H9 (cell line): ENCODE data around the gene CETN1. TPM values are rescaled to one million over a fixed set of nuclear protein-coding genes. Genes with fewer than 3 reads are reported as not detected.

Experiments used
- DNase-seq: peaks from one replicate; pipeline ENCODE4 v3.0.0-alpha.2; 2017
- H2AFZ ChIP-seq: one replicate; pipeline ENCODE4 v1.6.1; 2013; ENCODE audit warnings: mild to moderate bottlenecking, low read length, control low read depth, moderate library complexity
- H2AK5ac ChIP-seq: 2 replicates; pipeline ENCODE4 v1.6.1; 2013; ENCODE audit warnings: low read length, control low read depth, mixed read lengths; ENCODE audit not compliant: insufficient read length
- H2BK120ac ChIP-seq: one replicate; pipeline ENCODE4 v1.6.1; 2013; ENCODE audit warnings: low read depth, mild to moderate bottlenecking, low read length, control low read depth, inconsistent platforms; ENCODE audit not compliant: poor library complexity, severe bottlenecking
- H2BK12ac ChIP-seq: 2 replicates; pipeline ENCODE4 v1.6.1; 2013; ENCODE audit warnings: low read length, control low read depth, mixed read lengths, low read depth; ENCODE audit not compliant: insufficient read length
- H2BK15ac ChIP-seq: 2 replicates; pipeline ENCODE4 v1.6.1; 2013; ENCODE audit warnings: low read depth, low read length, control low read depth
- H2BK20ac ChIP-seq: one replicate; pipeline ENCODE4 v1.6.1; 2013; ENCODE audit warnings: low read depth, mild to moderate bottlenecking, low read length, control low read depth, inconsistent platforms; ENCODE audit not compliant: poor library complexity, severe bottlenecking
- H2BK5ac ChIP-seq: 2 replicates; pipeline ENCODE4 v1.6.1; 2013; ENCODE audit warnings: low read length, control low read depth, mixed read lengths; ENCODE audit not compliant: insufficient read length
- H3K14ac ChIP-seq: 2 replicates; pipeline ENCODE4 v1.6.1; 2013; ENCODE audit warnings: low read length, control low read depth; ENCODE audit not compliant: insufficient read depth
- H3K18ac ChIP-seq: 2 replicates; pipeline ENCODE4 v1.6.1; 2013; ENCODE audit warnings: low read depth, mild to moderate bottlenecking, mixed read lengths, low read length, control low read depth; ENCODE audit not compliant: insufficient read length
- H3K23ac ChIP-seq: 2 replicates; pipeline ENCODE4 v1.6.1; 2013; ENCODE audit warnings: low read length, control low read depth, mixed read lengths, low read depth; ENCODE audit not compliant: insufficient read length
- H3K23me2 ChIP-seq: 2 replicates; pipeline ENCODE4 v1.6.1; 2013; ENCODE audit warnings: low read depth, mild to moderate bottlenecking, mixed read lengths, low read length, control low read depth; ENCODE audit not compliant: insufficient read length, poor library complexity, severe bottlenecking
- H3K27ac ChIP-seq: 2 replicates; pipeline ENCODE4 v1.5.1; 2013; ENCODE audit warnings: low read length, control low read depth, mixed read lengths, low read depth; ENCODE audit not compliant: insufficient read length
- H3K27me3 ChIP-seq: 2 replicates; pipeline ENCODE4 v1.6.1; 2013; ENCODE audit warnings: low read length, control low read depth, inconsistent platforms; ENCODE audit not compliant: insufficient read depth
- H3K4ac ChIP-seq: 2 replicates; pipeline ENCODE4 v1.6.1; 2013; ENCODE audit warnings: low read depth, mild to moderate bottlenecking, control low read depth, inconsistent platforms, low read length, moderate library complexity
- H3K4me1 ChIP-seq: 2 replicates; pipeline ENCODE4 v1.6.1; 2013; ENCODE audit warnings: low read length, control low read depth, inconsistent platforms; ENCODE audit not compliant: insufficient read depth
- H3K4me2 ChIP-seq: 2 replicates; pipeline ENCODE4 v1.6.1; 2013; ENCODE audit warnings: low read length, control low read depth, mixed read lengths; ENCODE audit not compliant: insufficient read length, insufficient read depth
- H3K56ac ChIP-seq: 2 replicates; pipeline ENCODE4 v1.6.1; 2013; ENCODE audit warnings: low read depth, mild to moderate bottlenecking, mixed read lengths, low read length, control low read depth; ENCODE audit not compliant: insufficient read length
- H3K79me1 ChIP-seq: 2 replicates; pipeline ENCODE4 v1.6.1; 2013; ENCODE audit warnings: low read depth, mild to moderate bottlenecking, moderate library complexity, low read length, control low read depth, inconsistent platforms; ENCODE audit not compliant: insufficient read depth, poor library complexity, severe bottlenecking
- H3K79me2 ChIP-seq: 2 replicates; pipeline ENCODE4 v1.6.1; 2013; ENCODE audit warnings: low read length, control low read depth, inconsistent platforms; ENCODE audit not compliant: insufficient read depth
- H3K9ac ChIP-seq: 2 replicates; pipeline ENCODE4 v1.6.1; 2013; ENCODE audit warnings: low read length, control low read depth, mixed read lengths; ENCODE audit not compliant: insufficient read length; ENCODE audit errors: extremely low read depth
- H3K9me3 ChIP-seq: one replicate; pipeline ENCODE4 v1.6.1; 2013; ENCODE audit warnings: low read depth, low read length, inconsistent platforms; ENCODE audit not compliant: control insufficient read depth
- H3T11ph ChIP-seq: one replicate; pipeline ENCODE4 v1.6.1; 2013; ENCODE audit warnings: mild to moderate bottlenecking, low read length, control low read depth, inconsistent platforms
- H4K20me1 ChIP-seq: one replicate; pipeline ENCODE4 v1.6.1; 2013; ENCODE audit not compliant: control insufficient read depth, insufficient read length, insufficient read depth
- H4K5ac ChIP-seq: 2 replicates; pipeline ENCODE4 v1.6.1; 2013; ENCODE audit warnings: low read depth, mild to moderate bottlenecking, mixed read lengths, low read length, control low read depth; ENCODE audit not compliant: insufficient read length
- H4K8ac ChIP-seq: replicated peaks from 2 replicates; pipeline ENCODE4 v1.6.1; 2013; ENCODE audit warnings: low read length, control low read depth, mixed read lengths, low read depth; ENCODE audit not compliant: insufficient read length
- H4K91ac ChIP-seq: 2 replicates; pipeline ENCODE4 v1.6.1; 2013; ENCODE audit warnings: low read depth, mild to moderate bottlenecking, moderate library complexity, mixed read lengths, low read length, control low read depth; ENCODE audit not compliant: insufficient read length
- H3K27ac Mint-ChIP-seq, 3 experiments: 2 replicates in 2 of 3; 3 replicates in 1 of 3; pipeline ENCODE4 v1.8.0; 2020 to 2021; ENCODE audit warnings: mixed read lengths in 3 of 3, mild to moderate bottlenecking in 1 of 3, moderate library complexity in 1 of 3
- H3K27me3 Mint-ChIP-seq: 2 replicates; pipeline ENCODE4 v1.8.0; 2021; ENCODE audit warnings: low read depth, mild to moderate bottlenecking, moderate library complexity, mixed read lengths
- H3K36me3 Mint-ChIP-seq, 3 experiments: 2 replicates in 2 of 3; 3 replicates in 1 of 3; pipeline ENCODE4 v1.8.0; 2020 to 2021; ENCODE audit warnings: low read depth in 3 of 3, mixed read lengths in 3 of 3; ENCODE audit not compliant: insufficient read depth in 1 of 3
- H3K4me1 Mint-ChIP-seq, 2 experiments: 2 replicates each; pipeline ENCODE4 v1.8.0; 2020; ENCODE audit warnings: mixed read lengths in 2 of 2
- H3K4me3 Mint-ChIP-seq, 2 experiments: 2 replicates in 1 of 2; 3 replicates in 1 of 2; pipeline ENCODE4 v1.8.0; 2020 to 2021; ENCODE audit warnings: mild to moderate bottlenecking in 2 of 2, mixed read lengths in 2 of 2, moderate library complexity in 1 of 2
- H3K9me3 Mint-ChIP-seq, 2 experiments: 2 replicates in 1 of 2; 3 replicates in 1 of 2; pipeline ENCODE4 v1.8.0; 2020; ENCODE audit warnings: mild to moderate bottlenecking in 2 of 2, mixed read lengths in 2 of 2, moderate library complexity in 1 of 2
- CTCF ChIP-seq: fragments of 200-600 bp; sonication (generic); conservative IDR thresholded peaks from 3 replicates; pipeline ENCODE4 v1.8.0; 2021; ENCODE audit warnings: antibody characterized with exemption, mild to moderate bottlenecking
- WGBS: extraction: QIAGEN DNeasy Blood & Tissue Kit; methylation state at CpG from one replicate; pipeline ENCODE4 v1.1.7; 2013; ENCODE audit warnings: missing lambda C conversion rate, low lambda C conversion rate, mixed read lengths; ENCODE audit not compliant: insufficient read length; ENCODE audit errors: extremely low coverage; 5-methylcytosine and 5-hydroxymethylcytosine counted together
- total RNA-seq: library from RNA; stranded (reverse); gene quantifications from 2 replicates; pipeline ENCODE4 v1.2.1, GENCODE V29; 2021

CETN1 gene
- total RNA-seq, 1 experiment from 2014 or later, result not detected

- Mint-ChIP-seq H3K27me3 (peaks cover 4% of the 10 kb centered on the region), H3K27ac (no peak overlapping the region; a peak in 1 of 7 replicates), H3K36me3 (no peaks in the 10 kb centered on the region), H3K4me1 (peaks cover 39 to 44% of the 10 kb centered on the region in 2 experiments), H3K4me3 (no peak overlapping the region), H3K9me3 (no peaks in the 10 kb centered on the region; a peak in 2 of 5 replicates)
- Histone ChIP-seq H3K79me2 (no peaks in the 10 kb centered on the region), H3K4ac (no peak overlapping the region), H3T11ph (no peak overlapping the region), H3K23me2 (no peaks in the 10 kb centered on the region), H2BK20ac (no peak overlapping the region), H4K91ac (no peak overlapping the region), H3K23ac (no peak overlapping the region), H3K27me3 (no peaks in the 10 kb centered on the region), H3K79me1 (no peaks in the 10 kb centered on the region), H3K9me3 (no peaks in the 10 kb centered on the region), H4K20me1 (no peaks in the 10 kb centered on the region), H2AFZ (no peak overlapping the region), H3K9ac (no peak overlapping the region), H3K56ac (no peak overlapping the region), H3K27ac (no peak overlapping the region), H2BK12ac (no peak overlapping the region), H4K8ac (no peak overlapping the region), H3K14ac (no peak overlapping the region), H3K18ac (no peak overlapping the region), H3K4me1 (peaks cover 10% of the 10 kb centered on the region), H2BK120ac (no peak overlapping the region), H2AK5ac (no peak overlapping the region), H3K4me2 (no peak overlapping the region), H2BK5ac (no peak overlapping the region), H4K5ac (no peak overlapping the region), H2BK15ac (no peak overlapping the region)
- WGBS, result no CpG with 5 or more reads among the region's 5 CpGs
- no peak for TF ChIP-seq CTCF
- no peak for DNase-seq
Observed at GRCh38 chr18:570697-571096, 9.5 kb upstream of the CETN1 start.
